Measurements from ENCODE around the gene MRPL34.

DNA sequence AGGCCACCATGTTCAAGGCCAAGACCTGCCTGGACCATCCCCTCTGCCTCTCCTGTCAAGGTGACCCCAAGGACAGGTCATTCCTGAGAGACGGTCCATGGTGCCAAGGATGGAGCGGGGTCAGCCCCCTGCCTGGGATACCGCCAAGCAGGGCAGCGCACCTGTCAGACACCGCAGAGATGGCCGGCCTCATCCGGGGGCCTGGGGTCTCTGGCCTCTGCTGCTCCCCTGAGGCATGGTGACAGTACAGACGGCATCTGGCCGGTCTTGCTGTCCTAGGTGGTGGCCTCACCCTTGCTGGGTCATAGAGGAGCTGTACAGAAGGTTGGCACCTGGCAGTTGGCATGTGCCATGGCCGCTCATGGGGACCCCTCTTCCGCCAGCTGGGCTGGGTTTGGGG is 14.8 kb downstream of the MRPL34 start:
- TF ChIP-seq EZH2 (IDR thresholded peaks at IDR 0.05; ENCODE audit: low read length, missing control alignments) = no peak
- TF ChIP-seq, protein P1, sequence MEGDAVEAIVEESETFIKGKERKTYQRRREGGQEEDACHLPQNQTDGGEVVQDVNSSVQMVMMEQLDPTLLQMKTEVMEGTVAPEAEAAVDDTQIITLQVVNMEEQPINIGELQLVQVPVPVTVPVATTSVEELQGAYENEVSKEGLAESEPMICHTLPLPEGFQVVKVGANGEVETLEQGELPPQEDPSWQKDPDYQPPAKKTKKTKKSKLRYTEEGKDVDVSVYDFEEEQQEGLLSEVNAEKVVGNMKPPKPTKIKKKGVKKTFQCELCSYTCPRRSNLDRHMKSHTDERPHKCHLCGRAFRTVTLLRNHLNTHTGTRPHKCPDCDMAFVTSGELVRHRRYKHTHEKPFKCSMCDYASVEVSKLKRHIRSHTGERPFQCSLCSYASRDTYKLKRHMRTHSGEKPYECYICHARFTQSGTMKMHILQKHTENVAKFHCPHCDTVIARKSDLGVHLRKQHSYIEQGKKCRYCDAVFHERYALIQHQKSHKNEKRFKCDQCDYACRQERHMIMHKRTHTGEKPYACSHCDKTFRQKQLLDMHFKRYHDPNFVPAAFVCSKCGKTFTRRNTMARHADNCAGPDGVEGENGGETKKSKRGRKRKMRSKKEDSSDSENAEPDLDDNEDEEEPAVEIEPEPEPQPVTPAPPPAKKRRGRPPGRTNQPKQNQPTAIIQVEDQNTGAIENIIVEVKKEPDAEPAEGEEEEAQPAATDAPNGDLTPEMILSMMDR (conservative IDR thresholded peaks at IDR 0.05 in 1 of 2, IDR thresholded peaks at IDR 0.05 in 1 of 2; ENCODE audit: low read depth in 1 of 2, low read length in 2 of 2) = no peak
